Fibroblast of mammary gland (primary cell): ENCODE measurements around the gene SYT7.
A peak's percentile ranks its signal among the peaks of the same experiment; 100 is the strongest.

ENCODE experiments used
- DNase-seq: peaks from one replicate; pipeline ENCODE4 v3.0.0-alpha.2; 2010; ENCODE audit warnings: low read depth
- H3K4me3 ChIP-seq: 2 replicates; pipeline ENCODE4 v1.5.1; 2011; ENCODE audit warnings: low read depth, mild to moderate bottlenecking, low read length, moderate library complexity; ENCODE audit not compliant: control insufficient read depth
- TF ChIP-seq, protein P1 (sequence below): conservative IDR thresholded peaks from 2 replicates; pipeline ENCODE4 v1.5.1; 2011; ENCODE audit warnings: low read depth, low read length, inconsistent platforms; ENCODE audit not compliant: control insufficient read depth, insufficient read depth

The SYT7 gene

DNA sequence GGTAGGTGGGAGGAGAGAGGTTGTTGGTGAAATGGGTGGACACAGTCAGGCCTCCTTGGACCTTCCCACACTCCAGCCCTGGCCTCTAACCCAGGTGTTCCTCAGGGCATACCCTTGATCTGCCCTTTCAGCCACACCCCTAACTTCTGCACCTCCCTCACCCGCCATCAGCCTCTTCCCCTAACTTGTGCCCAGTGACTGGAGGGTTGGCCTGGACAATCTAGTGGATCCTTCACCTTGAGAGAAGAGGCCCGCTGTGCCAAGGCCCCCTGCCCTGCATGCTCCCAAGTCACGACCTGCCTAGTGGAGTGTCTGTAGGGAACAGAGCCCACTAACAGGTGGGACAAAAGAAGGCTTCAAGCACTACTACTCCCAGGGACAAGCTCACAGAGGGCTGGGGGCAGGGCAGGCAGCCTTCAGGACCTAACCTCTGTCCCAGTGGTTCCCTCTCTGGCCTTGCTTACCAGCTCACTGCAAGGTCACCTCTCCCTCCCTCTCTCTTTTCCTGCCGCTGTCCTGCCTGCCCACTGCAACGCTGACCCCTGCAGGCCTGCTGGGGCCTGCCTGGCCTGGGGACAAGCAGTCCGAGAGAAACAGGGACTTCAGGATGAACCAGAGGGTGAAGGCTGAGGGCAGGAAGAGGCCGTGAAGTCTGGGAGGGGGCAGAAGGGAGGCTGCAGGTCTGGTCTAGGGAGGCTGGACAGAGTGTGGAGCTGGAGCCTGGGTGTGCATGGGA, 3.3 kb downstream of the SYT7 start:
- TF ChIP-seq, protein P1, sequence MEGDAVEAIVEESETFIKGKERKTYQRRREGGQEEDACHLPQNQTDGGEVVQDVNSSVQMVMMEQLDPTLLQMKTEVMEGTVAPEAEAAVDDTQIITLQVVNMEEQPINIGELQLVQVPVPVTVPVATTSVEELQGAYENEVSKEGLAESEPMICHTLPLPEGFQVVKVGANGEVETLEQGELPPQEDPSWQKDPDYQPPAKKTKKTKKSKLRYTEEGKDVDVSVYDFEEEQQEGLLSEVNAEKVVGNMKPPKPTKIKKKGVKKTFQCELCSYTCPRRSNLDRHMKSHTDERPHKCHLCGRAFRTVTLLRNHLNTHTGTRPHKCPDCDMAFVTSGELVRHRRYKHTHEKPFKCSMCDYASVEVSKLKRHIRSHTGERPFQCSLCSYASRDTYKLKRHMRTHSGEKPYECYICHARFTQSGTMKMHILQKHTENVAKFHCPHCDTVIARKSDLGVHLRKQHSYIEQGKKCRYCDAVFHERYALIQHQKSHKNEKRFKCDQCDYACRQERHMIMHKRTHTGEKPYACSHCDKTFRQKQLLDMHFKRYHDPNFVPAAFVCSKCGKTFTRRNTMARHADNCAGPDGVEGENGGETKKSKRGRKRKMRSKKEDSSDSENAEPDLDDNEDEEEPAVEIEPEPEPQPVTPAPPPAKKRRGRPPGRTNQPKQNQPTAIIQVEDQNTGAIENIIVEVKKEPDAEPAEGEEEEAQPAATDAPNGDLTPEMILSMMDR = peak; percentile 51
- H3K4me3 ChIP-seq = no peak overlapping the region
- peak; percentile 33 for DNase-seq

DNA sequence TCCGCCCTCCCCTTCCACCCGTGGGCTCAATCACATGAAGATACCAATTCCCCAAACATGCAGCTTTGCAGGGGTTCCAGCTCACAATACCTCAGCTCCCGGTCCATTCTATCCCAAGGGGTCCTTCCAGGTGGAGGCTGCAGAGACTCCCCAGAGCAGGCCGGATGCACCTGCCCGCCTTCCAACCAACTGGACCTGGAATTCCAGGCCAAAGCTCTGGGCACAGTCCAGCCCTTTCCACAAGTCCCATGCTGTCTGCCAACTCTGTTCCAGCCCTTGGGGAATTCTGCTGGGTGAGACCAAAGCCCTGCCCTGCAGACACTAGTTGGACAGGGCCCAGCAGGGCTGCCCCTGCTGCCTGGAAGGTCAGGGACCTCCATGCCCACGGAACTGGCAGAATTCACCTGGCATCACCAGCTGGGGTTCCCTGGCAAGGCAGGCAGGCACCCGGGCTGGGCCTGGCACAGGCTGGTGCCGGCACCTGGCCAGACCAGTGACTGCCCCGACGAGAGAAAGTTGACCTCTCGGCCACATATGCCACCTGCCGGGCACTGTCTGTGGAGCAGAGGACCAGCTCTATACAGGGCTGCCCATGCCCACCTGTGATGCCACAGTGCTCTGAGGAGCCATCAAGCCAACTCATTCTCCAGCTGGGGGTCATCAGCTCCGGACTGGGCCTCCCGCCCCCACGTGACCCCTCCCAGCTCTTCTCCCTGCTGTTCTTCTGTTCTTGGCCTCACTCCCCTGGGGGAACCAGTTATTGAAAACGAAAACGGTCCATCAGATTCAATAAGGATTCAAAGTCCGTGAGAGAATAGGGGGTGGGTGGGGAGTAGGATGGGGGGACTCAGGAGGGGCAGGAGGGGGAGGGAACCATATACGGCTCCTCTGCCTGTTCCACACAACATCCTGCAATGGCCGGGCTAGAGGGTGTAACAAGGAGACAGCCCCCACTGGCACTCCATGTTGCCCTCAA, 4.7 kb downstream of the SYT7 start:
- no peak overlapping the region for H3K4me3 ChIP-seq
- DNase-seq = no peak
- TF ChIP-seq, protein P1 = no peak

DNA sequence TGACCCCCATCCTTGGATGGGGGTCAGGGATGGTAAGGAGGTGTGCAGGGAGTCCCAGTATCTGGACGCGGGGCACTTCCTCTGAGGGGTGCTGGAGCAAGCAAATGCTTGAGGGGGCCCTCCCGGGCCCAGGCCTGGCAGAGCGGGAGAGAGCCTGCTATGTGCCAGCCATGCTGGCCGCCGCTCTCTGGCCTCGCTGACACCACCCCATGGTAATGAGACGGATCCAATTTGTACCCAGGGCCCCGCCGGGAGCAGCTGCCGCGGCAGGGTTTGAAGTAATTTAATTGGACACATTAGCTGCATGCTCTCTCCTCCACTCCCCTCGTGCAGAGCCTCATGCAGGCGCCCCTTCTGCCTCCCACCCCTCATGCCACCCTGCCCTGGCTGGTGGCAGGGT, 6.3 kb downstream of the SYT7 start:
- TF ChIP-seq, protein P1 = no peak
- no peak overlapping the region for H3K4me3 ChIP-seq
- no peak for DNase-seq

DNA sequence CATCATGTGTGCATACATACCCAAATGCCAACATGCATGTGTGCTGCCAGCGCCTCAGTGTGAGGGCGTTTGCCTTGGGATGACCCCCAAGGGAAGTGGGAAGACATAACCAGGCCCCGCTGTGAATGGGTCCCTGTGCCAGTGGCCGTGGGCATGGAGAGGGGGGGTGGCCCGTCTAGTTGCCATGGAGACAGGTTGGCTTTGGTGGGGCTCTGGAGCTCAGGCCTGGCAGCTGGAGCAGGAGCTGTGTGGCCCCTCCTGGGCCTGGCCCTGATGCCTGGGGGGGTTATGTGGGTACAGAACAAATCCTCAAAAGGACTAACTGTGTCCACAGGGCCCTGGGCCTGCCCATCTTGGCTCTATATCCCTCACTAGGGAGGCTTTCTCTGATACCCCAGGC, 8.0 kb downstream of the SYT7 start:
- TF ChIP-seq, protein P1 = no peak
- no peak for DNase-seq
- no peak overlapping the region for H3K4me3 ChIP-seq

DNA sequence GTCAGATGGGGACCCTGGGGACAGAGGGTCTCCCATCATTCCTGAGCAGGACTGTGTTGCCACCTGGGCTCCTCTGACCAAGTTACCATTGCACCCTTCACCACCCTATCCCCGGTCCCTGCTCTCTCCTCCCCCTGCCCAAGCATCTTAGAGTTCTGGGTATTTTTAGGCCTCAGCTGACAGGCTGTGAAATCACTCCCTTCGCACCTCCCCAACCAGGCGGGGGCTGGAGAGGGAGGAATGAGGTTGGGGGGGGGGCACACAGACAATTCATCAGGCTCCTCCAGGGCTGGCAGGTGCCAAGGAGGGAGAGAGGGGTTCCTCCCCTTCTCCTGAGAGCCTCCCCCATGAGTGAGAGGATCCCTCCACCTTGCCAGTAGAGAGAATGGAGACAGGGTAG, 9.0 kb downstream of the SYT7 start:
- TF ChIP-seq, protein P1 = no peak
- no peak overlapping the region for H3K4me3 ChIP-seq
- no peak for DNase-seq

DNA sequence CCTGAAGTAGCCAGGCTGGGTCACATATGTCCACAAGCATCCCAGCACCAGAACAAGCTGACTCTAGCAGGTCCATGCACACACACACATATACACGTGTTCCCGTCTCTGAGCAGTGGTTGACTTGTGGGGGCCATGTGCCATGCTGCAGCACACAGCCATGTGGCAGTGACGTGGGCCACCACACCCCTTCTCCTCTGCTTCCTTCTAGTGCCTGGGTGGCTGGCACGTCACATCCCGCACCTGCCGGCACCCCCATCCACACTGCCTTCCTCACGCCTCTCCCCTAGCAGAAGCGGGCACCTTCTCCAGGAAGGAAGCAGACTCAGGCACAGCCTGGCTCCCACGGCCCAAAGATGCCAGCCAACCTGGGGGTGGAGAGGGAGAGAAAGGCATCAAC, 9.5 kb downstream of the SYT7 start:
- no peak for DNase-seq
- TF ChIP-seq, protein P1 = no peak
- no peak overlapping the region for H3K4me3 ChIP-seq
